Measurements from ENCODE around the gene GAPDH.

- no peak for TF ChIP-seq CTCF (IDR thresholded peaks at IDR 0.05; ENCODE audit: low read depth, low read length, poor library complexity, severe bottlenecking)
- TF ChIP-seq EZH2phosphoT487 (IDR thresholded peaks at IDR 0.05; ENCODE audit: borderline replicate concordance, low read length), result no peak
These were observed 6.0 kb downstream of the GAPDH start for GRCh38 chr12:6540181-6540877.

Measured in DOHH2 (cell line).